ENCODE results near the gene DNAH8.

- TF ChIP-seq POLR2A (IDR thresholded peaks at IDR 0.05; ENCODE audit: low read length) (no peak), GATA1 (IDR thresholded peaks at IDR 0.05; ENCODE audit: low read depth, low read length) (no peak)
Observed at GRCh38 chr6:38779310-38780062, 64.4 kb downstream of the DNAH8 start.
